HEK293T (cell line): ENCODE results near the gene SPATA13.
A peak's percentile ranks its signal among the peaks of the same experiment; 100 is the strongest.
"Not testable (repeated sequence)": the region's sequence is repeated elsewhere in the genome, so short reads cannot be mapped to it uniquely, and the experiment has no call there.

Experiments
- CTCF ChIA-PET: fragments of 350-600 bp; formaldehyde crosslinking; extraction: SDS; loops from one replicate; lab custom pipeline; 2021; ENCODE audit warnings: antibody characterized with exemption, inconsistent platforms; lab: Yijun Ruan, JAX
- POLR2A ChIA-PET: fragments of 350-600 bp; formaldehyde crosslinking; extraction: SDS; loops from one replicate; lab custom pipeline; 2020; ENCODE audit warnings: antibody characterized with exemption, inconsistent platforms; lab: Yijun Ruan, JAX
- DNase-seq: peaks from one replicate; pipeline ENCODE4 v3.0.0; 2012; ENCODE audit warnings: mixed read lengths; ENCODE audit errors: extremely low spot score
- ARNT ChIP-seq: fragments of 450-650 bp; IDR thresholded peaks from 2 replicates; pipeline ENCODE4 v1.6.1; 2017; ENCODE audit warnings: mild to moderate bottlenecking
- BHLHE40 ChIP-seq: fragments of 450-650 bp; IDR thresholded peaks from 2 replicates; pipeline ENCODE4 v1.6.1; 2016; ENCODE audit warnings: mild to moderate bottlenecking, moderate library complexity, borderline replicate concordance
- CTBP1 ChIP-seq: fragments of 450-650 bp; IDR thresholded peaks from 2 replicates; pipeline ENCODE4 v1.6.1; 2016; ENCODE audit warnings: borderline replicate concordance
- ELF4 ChIP-seq: fragments of 450-650 bp; IDR thresholded peaks from 2 replicates; pipeline ENCODE4 v1.6.1; 2017; ENCODE audit warnings: antibody characterized with exemption
- FOXA1 ChIP-seq: fragments of 450-650 bp; IDR thresholded peaks from 2 replicates; pipeline ENCODE4 v1.6.1; 2016; ENCODE audit warnings: mild to moderate bottlenecking
- FOXK2 ChIP-seq: fragments of 450-650 bp; IDR thresholded peaks from 2 replicates; pipeline ENCODE4 v1.6.1; 2016; ENCODE audit warnings: mild to moderate bottlenecking
- FOXM1 ChIP-seq: fragments of 450-650 bp; IDR thresholded peaks from 2 replicates; pipeline ENCODE4 v1.6.1; 2017; ENCODE audit warnings: mild to moderate bottlenecking, borderline replicate concordance
- HDGF ChIP-seq: fragments of 450-650 bp; IDR thresholded peaks from 2 replicates; pipeline ENCODE4 v1.6.1; 2017; ENCODE audit warnings: antibody characterized with exemption, borderline replicate concordance
- L3MBTL2 ChIP-seq: fragments of 450-650 bp; conservative IDR thresholded peaks from 2 replicates; pipeline ENCODE4 v1.6.1; 2016; ENCODE audit warnings: mild to moderate bottlenecking
- LEF1 ChIP-seq: fragments of 450-650 bp; IDR thresholded peaks from 2 replicates; pipeline ENCODE4 v1.6.1; 2017; ENCODE audit warnings: mild to moderate bottlenecking, borderline replicate concordance
- NFRKB ChIP-seq: fragments of 450-650 bp; IDR thresholded peaks from 2 replicates; pipeline ENCODE4 v1.6.1; 2016; ENCODE audit warnings: mild to moderate bottlenecking, moderate library complexity
- PKNOX1 ChIP-seq: fragments of 450-650 bp; IDR thresholded peaks from 2 replicates; pipeline ENCODE4 v1.6.1; 2016
- SP1 ChIP-seq: fragments of 450-650 bp; IDR thresholded peaks from 2 replicates; pipeline ENCODE4 v1.6.1; 2017
- SUZ12 ChIP-seq: fragments of 450-650 bp; IDR thresholded peaks from 2 replicates; pipeline ENCODE4 v1.6.1; 2016; ENCODE audit warnings: mild to moderate bottlenecking
- TARDBP ChIP-seq: fragments of 450-650 bp; IDR thresholded peaks from 2 replicates; pipeline ENCODE4 v1.6.1; 2016
- ZNF384 ChIP-seq: fragments of 450-650 bp; IDR thresholded peaks from 2 replicates; pipeline ENCODE4 v1.6.1; 2016

SPATA13 gene

GRCh38 chr13:24160458-24161009, at the start of gene SPATA13:
Gene SPATA13 (plus strand): TSS chr13:24160720. CDS start chr13:24222930, 62,210 bp downstream.
- ChIA-PET POLR2A (interaction anchor here (1.0 kb wide), 1 partner anchor 17 kb away, joined by 3 read pairs; no protein-coding TSS in a partner anchor), CTCF (no interaction called here)

DNA sequence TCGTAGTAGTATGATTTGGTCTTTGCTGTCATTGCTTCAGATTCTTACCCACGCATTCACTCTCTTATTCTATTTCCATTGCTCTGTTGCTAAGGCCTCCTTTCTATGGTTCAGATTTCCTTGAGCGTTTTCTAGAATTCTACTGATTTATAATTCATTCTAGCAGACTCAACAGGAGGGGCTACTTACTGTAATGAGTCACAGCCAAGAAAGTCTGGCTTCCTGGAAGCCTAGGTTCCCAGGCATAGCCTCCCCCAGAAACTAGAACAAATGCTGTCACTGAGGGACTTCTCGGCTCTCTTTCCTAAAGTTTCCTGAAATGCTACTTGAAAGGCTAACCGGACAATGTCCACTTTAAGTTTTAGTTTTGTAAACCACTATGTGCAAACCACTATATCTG, 47.7 kb upstream of the SPATA13 start:
- ChIA-PET CTCF (no interaction called here), POLR2A (no interaction called here)
- DNase-seq: no peak
- TF ChIP-seq FOXK2 (no peak), ZNF384 (no peak), LEF1 (no peak), NFRKB (no peak), BHLHE40 (no peak), CTBP1 (no peak), PKNOX1 (no peak)

More at GRCh38 chr13:24160458-24161009, at the start of gene SPATA13:
- peak; percentile 83 for DNase-seq
- TF ChIP-seq ZNF384 (no peak), HDGF (no peak), ARNT (no peak), ELF4 (no peak), SP1 (no peak), NFRKB (no peak), SUZ12 (no peak), L3MBTL2 (no peak), LEF1 (no peak)

- CTCF ChIA-PET: no interaction called here
- no peak for TF ChIP-seq FOXK2
- TF ChIP-seq FOXM1: no peak
- no peak for TF ChIP-seq HDGF
- DNase-seq: no peak
- POLR2A ChIA-PET: no interaction called here
Observed at GRCh38 chr13:24115671-24116070, 44.8 kb upstream of the SPATA13 start.

GRCh38 chr13:24116131-24116530, 44.4 kb upstream of the SPATA13 start:
- POLR2A ChIA-PET: no interaction called here
- DNase-seq: no peak
- CTCF ChIA-PET: no interaction called here
- TF ChIP-seq LEF1: no peak
- TF ChIP-seq FOXA1: no peak
- TF ChIP-seq HDGF: no peak
- TF ChIP-seq TARDBP: no peak
- no peak for TF ChIP-seq L3MBTL2
- no peak for TF ChIP-seq FOXM1
- no peak for TF ChIP-seq ELF4
- TF ChIP-seq FOXK2: no peak
- no peak for TF ChIP-seq ZNF384
- TF ChIP-seq NFRKB: no peak
- no peak for TF ChIP-seq PKNOX1
- no peak for TF ChIP-seq BHLHE40

DNA sequence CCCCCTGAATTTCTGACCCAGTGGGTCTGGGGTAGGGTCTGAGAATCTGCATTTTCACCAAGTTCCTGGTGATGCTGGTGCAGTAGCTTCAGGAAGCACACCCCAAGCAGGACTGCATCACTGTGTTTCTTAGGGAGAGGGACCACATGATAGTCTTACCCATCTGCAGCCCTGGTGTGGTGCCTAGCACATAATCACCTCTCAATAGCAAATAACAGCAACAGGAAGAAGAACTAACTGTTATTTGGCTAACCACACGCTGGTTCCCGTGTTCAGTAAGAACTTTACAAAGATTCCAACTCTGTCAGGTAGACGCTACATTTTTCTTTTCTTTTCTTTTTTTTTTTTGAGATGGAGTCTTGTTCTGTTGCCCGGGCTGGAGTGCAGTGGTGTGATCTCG, 41.9 kb upstream of the SPATA13 start:
- CTCF ChIA-PET: no interaction called here
- DNase-seq: no peak
- POLR2A ChIA-PET: no interaction called here
- TF ChIP-seq SUZ12: no peak
- TF ChIP-seq ELF4: no peak
- TF ChIP-seq HDGF: no peak
- TF ChIP-seq LEF1: no peak

GRCh38 chr13:24119626-24120508, 40.7 kb upstream of the SPATA13 start:
- CTCF ChIA-PET: no interaction called here
- POLR2A ChIA-PET: no interaction called here
- no peak for TF ChIP-seq ELF4
- no peak for TF ChIP-seq ARNT
- no peak for TF ChIP-seq NFRKB
- no peak for TF ChIP-seq TARDBP
- TF ChIP-seq LEF1: no peak
- TF ChIP-seq CTBP1: no peak
- no peak for TF ChIP-seq SP1
- no peak for TF ChIP-seq SUZ12
- TF ChIP-seq ZNF384: no peak

DNA sequence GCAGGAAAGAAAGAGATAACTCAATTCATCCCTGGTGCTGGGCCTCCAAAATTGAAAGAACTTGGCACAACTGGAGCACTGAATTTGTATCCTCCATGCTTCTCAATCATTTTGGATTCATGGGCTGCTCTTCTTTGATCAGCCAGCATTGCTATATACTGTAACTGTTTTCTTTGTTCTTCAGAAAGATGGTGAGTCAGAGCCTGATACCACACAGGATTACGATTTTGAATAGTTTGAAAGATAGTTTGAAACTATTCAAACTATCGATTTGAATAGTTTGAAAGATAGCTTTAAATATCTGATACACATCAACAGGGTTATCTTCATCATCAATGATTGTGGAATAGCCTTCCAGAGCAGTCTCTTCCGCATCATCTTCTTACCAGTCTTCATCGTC, 38.5 kb upstream of the SPATA13 start:
- POLR2A ChIA-PET, CTCF ChIA-PET, DNase-seq: not testable (repeated sequence)

More at GRCh38 chr13:24119626-24120508, 40.7 kb upstream of the SPATA13 start:
- DNase-seq: no peak
